MM.1S (cell line): ENCODE data around the gene RPTOR.

Source experiments
- EZH2 ChIP-seq: fragments of 300-600 bp; sonication (generic); optimal IDR thresholded peaks from 2 replicates; pipeline ENCODE3; 2017; ENCODE audit warnings: low read depth, mild to moderate bottlenecking, antibody characterized with exemption, low read length, mixed read lengths
- EZH2phosphoT487 ChIP-seq: fragments of 300-600 bp; sonication (generic); IDR thresholded peaks from 2 replicates; pipeline ENCODE4 v1.6.1; 2018; ENCODE audit warnings: antibody characterized with exemption, low read length

DNA sequence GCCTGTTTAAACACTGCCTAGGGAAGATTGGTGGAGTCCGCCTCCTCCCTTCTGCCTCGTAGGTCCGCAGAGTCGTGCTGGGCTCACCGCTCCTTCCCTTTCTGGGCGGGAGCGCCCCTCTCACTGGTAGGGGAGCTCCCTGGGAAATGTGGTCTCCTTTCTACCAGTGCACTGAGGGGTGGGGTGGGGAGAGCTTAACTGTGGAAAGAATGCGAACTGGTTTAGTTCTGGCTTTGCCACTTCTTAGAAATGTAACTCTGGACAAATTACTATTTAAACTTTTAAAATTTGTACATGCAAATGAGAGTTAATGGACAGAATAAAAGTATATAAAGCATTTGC is 105.7 kb downstream of the RPTOR start:
- TF ChIP-seq EZH2phosphoT487 = no peak
- TF ChIP-seq EZH2 = no peak
